Cardiac fibroblast (primary cell): ENCODE data around the gene COL4A2.

Experiments used
- DNase-seq, 2 donors: peaks; one replicate each; pipeline versions ENCODE4 v3.0.0 to v3.0.0-alpha.2; 2010; ENCODE audit warnings: low read depth in 2 of 2
- H3K4me3 ChIP-seq, 2 donors: replicated peaks in 1 of 2; 1 replicate in 1 of 2; 2 replicates in 1 of 2; pipeline ENCODE4 v1.5.1; 2011; ENCODE audit warnings: low read depth in 2 of 2, low read length in 2 of 2, mild to moderate bottlenecking in 2 of 2, moderate library complexity in 1 of 2
- TF ChIP-seq, protein P1 (sequence below): IDR thresholded peaks from one replicate; pipeline ENCODE4 v1.5.1; 2011; ENCODE audit warnings: low read depth, mild to moderate bottlenecking, low read length, inconsistent platforms

Gene COL4A2

DNA sequence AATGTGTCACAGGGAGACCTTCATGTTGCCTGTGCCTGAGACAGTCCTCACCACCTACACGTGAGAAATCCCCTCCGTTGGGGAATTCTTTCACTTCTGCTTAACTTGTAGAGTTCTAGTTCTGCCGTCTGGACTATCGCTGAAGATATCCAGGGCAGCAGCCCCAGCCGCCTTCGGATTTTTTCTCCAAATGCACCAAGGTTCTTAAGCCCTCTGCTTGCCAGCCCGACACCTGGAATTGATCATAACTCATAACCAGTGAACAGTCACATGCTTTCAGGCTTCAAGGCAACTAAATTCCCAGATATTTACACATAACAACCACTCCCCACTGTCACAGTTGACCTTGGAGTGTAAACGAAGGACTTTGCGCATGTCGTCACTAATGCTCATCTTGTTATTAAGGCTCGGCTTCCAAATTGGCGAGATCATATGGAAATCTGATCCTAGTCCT, 140.0 kb downstream of the COL4A2 start:
- TF ChIP-seq, protein P1, sequence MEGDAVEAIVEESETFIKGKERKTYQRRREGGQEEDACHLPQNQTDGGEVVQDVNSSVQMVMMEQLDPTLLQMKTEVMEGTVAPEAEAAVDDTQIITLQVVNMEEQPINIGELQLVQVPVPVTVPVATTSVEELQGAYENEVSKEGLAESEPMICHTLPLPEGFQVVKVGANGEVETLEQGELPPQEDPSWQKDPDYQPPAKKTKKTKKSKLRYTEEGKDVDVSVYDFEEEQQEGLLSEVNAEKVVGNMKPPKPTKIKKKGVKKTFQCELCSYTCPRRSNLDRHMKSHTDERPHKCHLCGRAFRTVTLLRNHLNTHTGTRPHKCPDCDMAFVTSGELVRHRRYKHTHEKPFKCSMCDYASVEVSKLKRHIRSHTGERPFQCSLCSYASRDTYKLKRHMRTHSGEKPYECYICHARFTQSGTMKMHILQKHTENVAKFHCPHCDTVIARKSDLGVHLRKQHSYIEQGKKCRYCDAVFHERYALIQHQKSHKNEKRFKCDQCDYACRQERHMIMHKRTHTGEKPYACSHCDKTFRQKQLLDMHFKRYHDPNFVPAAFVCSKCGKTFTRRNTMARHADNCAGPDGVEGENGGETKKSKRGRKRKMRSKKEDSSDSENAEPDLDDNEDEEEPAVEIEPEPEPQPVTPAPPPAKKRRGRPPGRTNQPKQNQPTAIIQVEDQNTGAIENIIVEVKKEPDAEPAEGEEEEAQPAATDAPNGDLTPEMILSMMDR, result no peak
- H3K4me3 ChIP-seq, result no peak overlapping the region
- no peak for DNase-seq

DNA sequence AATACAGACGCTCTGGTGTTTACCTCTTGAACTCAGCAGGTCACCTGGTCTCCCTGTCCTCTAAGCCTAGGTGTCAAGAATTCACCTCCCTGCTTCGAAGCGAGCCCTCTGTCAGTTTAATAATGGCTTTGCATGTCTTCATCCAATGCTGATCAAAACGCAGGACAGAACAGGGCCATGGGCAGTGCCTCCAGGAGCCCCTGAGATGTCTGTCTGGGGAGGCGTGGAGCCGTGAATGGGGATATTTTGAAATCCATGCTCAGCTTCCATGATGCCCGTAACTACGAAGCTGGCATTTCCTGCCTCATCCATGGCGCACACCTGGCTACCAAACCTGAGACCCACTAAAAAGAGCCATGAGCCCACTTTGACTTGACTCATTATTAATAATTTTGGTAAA, 140.7 kb downstream of the COL4A2 start:
- no peak for DNase-seq
- TF ChIP-seq, protein P1, result no peak
- no peak overlapping the region for H3K4me3 ChIP-seq

DNA sequence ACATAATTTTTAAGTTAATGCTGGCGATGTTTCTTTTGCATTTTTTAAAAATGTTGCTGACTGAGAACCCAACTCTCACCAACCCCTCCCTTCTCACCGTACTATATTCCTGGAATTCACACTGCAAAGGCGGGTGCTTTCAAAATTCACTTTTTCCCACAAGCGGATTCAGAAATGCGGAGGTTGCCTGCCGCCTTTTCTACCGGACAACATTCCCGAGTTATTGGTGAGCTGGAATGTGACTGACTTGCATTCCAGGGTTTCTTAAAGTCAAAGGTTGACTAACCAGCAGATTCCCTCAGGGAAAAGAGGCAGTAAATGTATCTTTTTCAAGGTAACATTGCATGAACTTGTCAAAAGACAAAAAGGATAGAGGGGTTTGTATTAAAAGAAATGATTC, 141.1 kb downstream of the COL4A2 start:
- TF ChIP-seq, protein P1, result no peak
- DNase-seq, result peak; percentile 49 to 67
- no peak overlapping the region for H3K4me3 ChIP-seq

DNA sequence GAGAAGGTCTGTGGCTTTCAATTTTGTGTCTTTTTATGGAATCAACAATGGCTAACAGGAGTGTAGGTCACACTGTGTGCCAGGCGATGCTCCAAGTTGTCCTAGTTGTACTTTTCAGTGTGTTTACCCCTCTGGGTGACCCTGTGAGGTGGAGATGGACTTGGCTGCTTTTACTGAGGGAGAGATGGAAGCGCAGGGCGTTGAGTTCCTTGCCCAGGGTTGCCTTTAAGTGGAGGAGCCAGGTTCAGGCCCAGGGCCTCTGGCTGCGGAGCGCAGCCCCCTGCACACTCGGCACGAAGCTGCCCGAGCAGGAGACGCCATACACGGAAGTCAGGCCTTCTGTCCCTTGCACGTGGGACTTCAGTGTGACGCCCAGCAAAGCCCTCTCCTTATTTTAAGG, 141.6 kb downstream of the COL4A2 start:
- TF ChIP-seq, protein P1, result no peak
- DNase-seq, result no peak
- H3K4me3 ChIP-seq, result no peak overlapping the region

DNA sequence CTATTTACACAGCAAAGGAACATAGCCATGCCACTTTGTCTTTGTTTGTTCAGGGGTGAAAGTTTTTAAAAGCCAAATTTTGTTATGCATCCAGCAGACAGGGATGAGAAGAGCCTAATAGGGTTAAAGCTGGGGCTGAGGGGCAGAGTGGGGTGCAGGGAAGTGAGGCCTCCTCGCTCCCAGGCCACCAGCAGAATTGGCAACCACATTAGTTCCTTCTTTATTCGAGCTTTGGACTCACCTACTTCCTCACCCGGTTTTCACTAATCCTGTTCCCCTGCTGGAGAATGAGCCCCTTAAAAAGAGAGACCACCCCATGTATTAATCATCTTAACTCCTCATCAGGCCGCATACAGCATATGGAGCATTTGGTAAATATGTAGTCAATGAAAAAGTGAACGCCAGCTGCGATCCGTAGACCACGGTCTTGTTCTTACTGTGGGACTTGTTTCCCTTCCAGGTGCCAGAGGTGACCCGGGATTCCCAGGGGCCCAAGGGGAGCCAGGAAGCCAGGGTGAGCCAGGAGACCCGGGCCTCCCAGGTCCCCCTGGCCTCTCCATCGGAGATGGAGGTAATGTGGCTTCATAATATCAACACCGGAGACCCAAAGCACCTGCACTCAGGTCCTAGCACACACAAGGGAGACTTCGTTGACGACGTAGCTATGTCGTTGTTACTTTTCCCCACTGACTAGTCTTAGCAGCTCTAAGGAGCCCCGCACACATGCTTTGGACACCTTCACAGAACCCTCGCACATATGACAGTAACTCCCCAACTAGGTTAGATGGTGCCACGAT, 142.3 kb downstream of the COL4A2 start:
- no peak overlapping the region for H3K4me3 ChIP-seq
- TF ChIP-seq, protein P1, result no peak
- DNase-seq, result no peak

DNA sequence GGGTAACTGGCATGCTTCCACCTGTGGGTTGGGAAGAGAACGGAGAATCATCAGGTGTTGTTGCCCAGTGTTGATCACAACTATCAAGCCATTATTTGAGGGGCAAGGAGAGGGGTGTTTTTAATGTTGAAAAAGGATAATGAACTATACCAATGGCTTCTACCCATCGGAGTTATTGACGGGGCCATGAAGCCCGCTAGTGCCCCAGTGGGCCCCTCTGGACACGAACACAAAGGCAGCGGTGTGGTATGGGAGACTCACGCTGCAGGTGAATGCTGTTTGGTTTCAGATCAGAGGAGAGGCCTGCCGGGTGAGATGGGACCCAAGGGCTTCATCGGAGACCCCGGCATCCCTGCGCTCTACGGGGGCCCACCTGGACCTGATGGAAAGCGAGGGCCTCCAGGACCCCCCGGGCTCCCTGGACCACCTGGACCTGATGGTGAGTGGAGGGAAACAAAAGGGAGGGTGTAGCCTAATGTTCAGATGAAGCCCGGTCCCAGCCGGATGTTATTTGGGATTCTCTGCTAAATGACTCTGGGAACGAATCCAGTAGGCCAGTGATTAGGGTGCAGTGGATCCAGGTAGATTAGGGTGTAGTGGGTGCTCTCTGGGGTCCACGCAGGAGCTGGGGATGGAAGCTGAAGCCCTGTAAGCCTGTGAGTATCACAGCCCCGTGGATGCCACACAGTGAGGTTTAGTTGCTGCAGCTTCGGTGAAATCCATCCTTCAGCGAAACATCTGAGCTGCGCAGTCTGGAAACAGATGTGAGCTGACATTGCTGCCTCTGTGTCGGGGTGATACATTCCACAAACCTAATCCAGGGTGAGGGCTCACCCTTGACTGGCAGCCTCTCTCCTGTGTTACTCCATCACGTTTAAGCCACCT, 143.2 kb downstream of the COL4A2 start:
- TF ChIP-seq, protein P1, result no peak
- H3K4me3 ChIP-seq, result no peak overlapping the region
- no peak for DNase-seq
